ENCODE measurements around the gene CDC42EP4. TPM values are rescaled to one million over a fixed set of nuclear protein-coding genes. Genes with fewer than 3 reads are reported as not detected.
"Not testable (repeated sequence)": the region's sequence is repeated elsewhere in the genome, so short reads cannot be mapped to it uniquely, and the experiment has no call there.

The CDC42EP4 gene
- total RNA-seq, 1 experiment from 2014 or later = 20.6 TPM

GRCh38 chr17:73320601-73321264 lies 8.9 kb upstream of the CDC42EP4 start:
- no peak for DNase-seq (ENCODE audit: low read depth)

GRCh38 chr17:73319766-73320165 lies 8.0 kb upstream of the CDC42EP4 start:
- no peak for DNase-seq (ENCODE audit: low read depth)

- no peak for DNase-seq (ENCODE audit: low read depth)
Observed at GRCh38 chr17:73318836-73319235, 7.0 kb upstream of the CDC42EP4 start.

- no peak for DNase-seq (ENCODE audit: low read depth)
Observed at GRCh38 chr17:73318427-73318813, 6.6 kb upstream of the CDC42EP4 start.

GRCh38 chr17:73317513-73318426 lies 6.0 kb upstream of the CDC42EP4 start:
- peak; percentile 20 for DNase-seq (ENCODE audit: low read depth)

- DNase-seq (ENCODE audit: low read depth) = peak; percentile 20
Observed at GRCh38 chr17:73316919-73317505, 5.2 kb upstream of the CDC42EP4 start.

GRCh38 chr17:73315471-73315870 lies 3.7 kb upstream of the CDC42EP4 start:
- DNase-seq (ENCODE audit: low read depth) = no peak

- DNase-seq (ENCODE audit: low read depth) = no peak
Observed at GRCh38 chr17:73313526-73314127, 1.8 kb upstream of the CDC42EP4 start.

- DNase-seq (ENCODE audit: low read depth) = not testable (repeated sequence)
Observed at GRCh38 chr17:73312887-73313286, 1.1 kb upstream of the CDC42EP4 start.

GRCh38 chr17:73311428-73311780 lies 397 bp downstream of the CDC42EP4 start:
- DNase-seq (ENCODE audit: low read depth) = no peak

- peak; percentile 32 for DNase-seq (ENCODE audit: low read depth)
Observed at GRCh38 chr17:73309727-73310596, 1.8 kb downstream of the CDC42EP4 start.

- not testable (repeated sequence) for DNase-seq (ENCODE audit: low read depth)
Observed at GRCh38 chr17:73308959-73309358, 2.8 kb downstream of the CDC42EP4 start.

- no peak for DNase-seq (ENCODE audit: low read depth)
Observed at GRCh38 chr17:73308017-73308823, 3.6 kb downstream of the CDC42EP4 start.

- no peak for DNase-seq (ENCODE audit: low read depth)
Observed at GRCh38 chr17:73307130-73307529, 4.7 kb downstream of the CDC42EP4 start.

GRCh38 chr17:73305845-73306836 lies 5.7 kb downstream of the CDC42EP4 start:
- DNase-seq (ENCODE audit: low read depth) = no peak

GRCh38 chr17:73304971-73305812 lies 6.6 kb downstream of the CDC42EP4 start:
- DNase-seq (ENCODE audit: low read depth) = peak; percentile 80

GRCh38 chr17:73304438-73304837 lies 7.4 kb downstream of the CDC42EP4 start:
- DNase-seq (ENCODE audit: low read depth) = no peak

- DNase-seq (ENCODE audit: low read depth) = no peak
Observed at GRCh38 chr17:73302189-73302588, 9.6 kb downstream of the CDC42EP4 start.

Data from LHCN-M2 (cell line).